ENCODE results near the gene PPP1R15A. TPM values are rescaled to one million over a fixed set of nuclear protein-coding genes. Genes with fewer than 3 reads are reported as not detected.
"Not testable (repeated sequence)": the region's sequence is repeated elsewhere in the genome, so short reads cannot be mapped to it uniquely, and the experiment has no call there.

The PPP1R15A gene
- total and polyA plus RNA-seq, 2 donors (not counting 3 experiments of a cell fraction or from before 2014, with no cell fraction given) = 42.3 to 67.4 TPM

DNA sequence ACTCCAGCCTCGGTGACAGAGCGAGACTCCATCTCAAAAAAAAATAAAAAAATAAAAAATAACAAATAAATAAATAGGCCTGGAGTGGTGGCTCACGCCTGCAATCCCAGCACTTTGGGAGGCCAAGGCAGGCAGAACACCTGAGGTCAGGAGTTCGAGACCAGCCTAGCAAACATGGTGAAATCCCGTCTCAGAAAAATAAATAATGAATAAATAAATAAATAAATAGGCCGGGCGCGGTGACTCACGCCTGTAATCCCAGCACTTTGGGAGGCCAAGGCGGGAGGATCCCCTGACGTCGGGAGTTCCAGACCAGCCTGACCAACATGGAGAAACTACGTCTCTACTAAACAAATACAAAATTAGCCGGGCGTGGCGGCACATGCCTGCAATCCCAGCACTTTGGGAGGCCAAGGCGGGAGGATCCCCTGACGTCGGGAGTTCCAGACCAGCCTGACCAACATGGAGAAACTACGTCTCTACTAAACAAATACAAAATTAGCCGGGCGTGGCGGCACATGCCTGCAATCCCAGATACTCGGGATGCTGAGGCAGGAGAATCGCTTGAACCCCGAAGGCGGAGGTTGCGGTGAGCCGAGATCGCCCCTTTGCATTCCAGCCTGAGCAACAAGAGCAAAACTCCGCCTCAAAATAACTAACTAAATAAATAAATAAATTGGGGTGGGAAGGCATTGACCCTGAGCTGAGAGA lies 595 bp upstream of the PPP1R15A start:
- dilution Hi-C loops (cut with MboI; ENCODE audit: extremely low pct_ligation_motif_present, low sequenced_read_pairs) = not testable (repeated sequence)

DNA sequence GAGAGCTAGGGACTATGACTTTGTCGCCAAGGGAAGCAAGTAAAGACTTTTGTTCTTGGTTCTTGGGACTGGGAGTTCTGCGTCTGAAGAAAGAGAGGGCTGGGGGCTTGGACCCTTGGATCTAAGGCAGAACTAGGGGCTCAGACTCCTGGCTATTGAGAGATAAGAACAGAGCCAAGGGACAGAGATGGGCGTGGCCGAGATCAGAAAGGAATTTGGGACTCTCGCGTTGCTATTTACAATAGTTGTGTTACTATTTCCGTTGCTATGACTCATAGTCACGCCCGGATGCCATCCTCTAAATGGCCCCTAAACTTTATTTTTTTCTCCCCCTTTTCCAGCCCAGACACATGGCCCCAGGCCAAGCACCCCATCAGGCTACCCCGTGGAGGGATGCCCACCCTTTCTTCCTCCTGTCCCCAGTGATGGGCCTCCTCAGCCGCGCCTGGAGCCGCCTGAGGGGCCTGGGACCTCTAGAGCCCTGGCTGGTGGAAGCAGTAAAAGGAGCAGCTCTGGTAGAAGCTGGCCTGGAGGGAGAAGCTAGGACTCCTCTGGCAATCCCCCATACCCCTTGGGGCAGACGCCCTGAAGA lies 759 bp downstream of the PPP1R15A start:
- H3K4me3 ChIP-seq (replicated peaks in 1 of 3; ENCODE audit: insufficient read depth in 1 of 3, low read depth in 1 of 3, low read length in 3 of 3) = peak overlapping the region; percentile 93 to 100 (median 100)
- no peaks in the 10 kb centered on the region for H3K9me1 ChIP-seq (replicated peaks; ENCODE audit: control insufficient read depth, extremely low read depth, insufficient read depth, low read length)
- peaks cover 25% of the 10 kb centered on the region for H3K4me1 ChIP-seq (ENCODE audit: control insufficient read depth, extremely low read depth, insufficient read depth, low read length)
- H4K20me1 ChIP-seq (replicated peaks; ENCODE audit: control insufficient read depth, extremely low read depth, insufficient read depth, low read length) = no peaks in the 10 kb centered on the region
- no peaks in the 10 kb centered on the region for H3K27me3 ChIP-seq (ENCODE audit: control insufficient read depth in 2 of 2, insufficient read depth in 2 of 2, low read length in 2 of 2)
- peak overlapping the region; percentile 94 for H3K4me2 ChIP-seq (ENCODE audit: insufficient read depth, low read length)
- peak overlapping the region; percentile 100 for H3K9ac ChIP-seq (replicated peaks; ENCODE audit: extremely low read depth, insufficient read depth, low read length)
- peak overlapping the region; percentile 100 for H3K27ac ChIP-seq (ENCODE audit: insufficient read depth, low read depth, low read length)
- no peak overlapping the region for H2AFZ ChIP-seq (ENCODE audit: low read depth, low read length)
- intact Hi-C loops (cut with micrococcal nuclease) (loop anchor here (1.0 to 2.0 kb wide), 5 partner anchors 28 to 120 kb away; partner anchors contain the start of genes BCAT2, FTL, GYS1 and NUCB1), dilution Hi-C loops (cut with MboI; ENCODE audit: extremely low pct_ligation_motif_present, low sequenced_read_pairs) (no loop called here)
- CTCF ChIA-PET = interaction anchor here (1.1 to 6.0 kb wide), 6 partner anchors 27 to 120 kb away, joined by 3 to 45 read pairs (median 9); partner anchors contain the start of genes GYS1, NUCB1 and RUVBL2
- peak; percentile 96 for DNase-seq (ENCODE audit: low read depth, low spot score)
- FAIRE-seq = peak; percentile 93
- POLR2A ChIA-PET = interaction anchor here (0.6 to 2.3 kb wide), 7 partner anchors 28 to 120 kb away, joined by 4 to 13 read pairs (median 7); partner anchors contain the start of genes GYS1, HSD17B14, NUCB1 and RUVBL2
- TF ChIP-seq FOS (IDR thresholded peaks at IDR 0.05; ENCODE audit: borderline replicate concordance, insufficient read depth, low read length) (peak; percentile 92), POLR2A (IDR thresholded peaks at IDR 0.05; ENCODE audit: low read depth, low read length) (peak; percentile 62), EZH2 (IDR thresholded peaks at IDR 0.05; ENCODE audit: borderline replicate concordance, low read depth, low read length, severe bottlenecking) (no peak), CTCF (IDR thresholded peaks at IDR 0.05; ENCODE audit: extremely low read depth in 1 of 2, insufficient read depth in 1 of 2, low read depth in 1 of 2, low read length in 2 of 2) (no peak), GATA2 (IDR thresholded peaks at IDR 0.05; ENCODE audit: insufficient read depth, insufficient read length, low read depth, low read length) (peak; percentile 59), MYC (IDR thresholded peaks at IDR 0.05; ENCODE audit: low read depth, low read length) (no peak), MAX (IDR thresholded peaks at IDR 0.05; ENCODE audit: insufficient read depth, insufficient read length) (no peak), POLR2AphosphoS5 (IDR thresholded peaks at IDR 0.05; ENCODE audit: insufficient read depth, low read depth, low read length) (peak; percentile 89), JUN (IDR thresholded peaks at IDR 0.05; ENCODE audit: borderline replicate concordance, insufficient read depth, insufficient read length, low read depth) (peak; percentile 98)
- H3K36me3 ChIP-seq (ENCODE audit: control insufficient read depth in 2 of 2, extremely low read depth in 1 of 2, insufficient read depth in 2 of 2, low read length in 2 of 2) = peaks cover 15 to 20% of the 10 kb centered on the region in 2 experiments
- no TSS peak for BruUV-seq (replicated peaks)
- H3K79me2 ChIP-seq (ENCODE audit: control insufficient read depth, insufficient read depth, low read length) = peaks cover 40% of the 10 kb centered on the region
- H3K9me3 ChIP-seq (replicated peaks; ENCODE audit: control insufficient read depth, insufficient read depth, low read length) = no peaks in the 10 kb centered on the region

More for the DNA sequence above, 595 bp upstream of the PPP1R15A start:
- H3K36me3 ChIP-seq (ENCODE audit: control insufficient read depth in 2 of 2, extremely low read depth in 1 of 2, insufficient read depth in 2 of 2, low read length in 2 of 2) = peaks cover 15 to 19% of the 10 kb centered on the region in 2 experiments
- CTCF ChIA-PET = interaction anchor here (0.7 to 6.0 kb wide), 9 partner anchors 9 to 122 kb away, joined by 3 to 45 read pairs (median 5); partner anchors contain the start of genes GYS1, HSD17B14, NUCB1 and RUVBL2
- not testable (repeated sequence) for H3K4me3 ChIP-seq (replicated peaks in 1 of 3; ENCODE audit: insufficient read depth in 1 of 3, low read depth in 1 of 3, low read length in 3 of 3); H4K20me1 ChIP-seq (replicated peaks; ENCODE audit: control insufficient read depth, extremely low read depth, insufficient read depth, low read length); FAIRE-seq; H2AFZ ChIP-seq (ENCODE audit: low read depth, low read length); H3K9me3 ChIP-seq (replicated peaks; ENCODE audit: control insufficient read depth, insufficient read depth, low read length); H3K27me3 ChIP-seq (ENCODE audit: control insufficient read depth in 2 of 2, insufficient read depth in 2 of 2, low read length in 2 of 2); H3K9me1 ChIP-seq (replicated peaks; ENCODE audit: control insufficient read depth, extremely low read depth, insufficient read depth, low read length); H3K9ac ChIP-seq (replicated peaks; ENCODE audit: extremely low read depth, insufficient read depth, low read length); DNase-seq (ENCODE audit: low read depth, low spot score); H3K4me2 ChIP-seq (ENCODE audit: insufficient read depth, low read length); H3K27ac ChIP-seq (ENCODE audit: insufficient read depth, low read depth, low read length); BruUV-seq (replicated peaks)
- POLR2A ChIA-PET = interaction anchor here (0.6 to 2.3 kb wide), 18 partner anchors 9 to 371 kb away, joined by 3 to 13 read pairs (median 4); partner anchors contain the start of genes BAX, DHDH, GYS1 and HSD17B14
- intact Hi-C loops (cut with micrococcal nuclease) = loop anchor here (1.0 to 2.0 kb wide), 4 partner anchors 29 to 93 kb away; partner anchors contain the start of genes BCAT2, FTL and NUCB1
- H3K4me1 ChIP-seq (ENCODE audit: control insufficient read depth, extremely low read depth, insufficient read depth, low read length) = peaks cover 32% of the 10 kb centered on the region
- H3K79me2 ChIP-seq (ENCODE audit: control insufficient read depth, insufficient read depth, low read length) = peaks cover 40% of the 10 kb centered on the region

Data from endothelial cell of umbilical vein (primary cell).